ENCODE data around the gene MVK.

MVK gene

GRCh38 chr12:109547286-109547685 lies 26.3 kb upstream of the MVK start:
- no peak for DNase-seq

DNA sequence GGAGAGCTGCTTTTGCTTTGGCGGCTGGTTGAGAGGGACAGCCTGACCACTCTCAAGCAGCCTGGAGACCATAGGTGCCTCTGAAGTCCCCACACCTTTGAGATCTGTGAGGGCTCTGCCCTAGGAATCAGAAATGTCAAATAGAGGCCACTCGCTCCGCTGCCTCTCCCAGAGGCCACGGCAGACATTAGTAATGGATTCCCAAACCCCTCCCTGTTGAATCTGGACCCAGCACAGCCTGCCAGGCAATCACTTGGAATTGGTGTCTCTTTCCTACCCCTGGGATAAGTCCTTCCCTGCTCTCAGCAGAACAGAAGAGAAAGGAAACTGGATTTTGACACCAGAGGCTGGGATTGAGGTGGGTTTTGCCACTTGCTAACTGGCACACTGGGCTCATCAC lies 25.3 kb upstream of the MVK start:
- no peak for DNase-seq

GRCh38 chr12:109549613-109550270 lies 23.9 kb upstream of the MVK start:
- DNase-seq: no peak

GRCh38 chr12:109550281-109550680 lies 23.3 kb upstream of the MVK start:
- DNase-seq: no peak

DNA sequence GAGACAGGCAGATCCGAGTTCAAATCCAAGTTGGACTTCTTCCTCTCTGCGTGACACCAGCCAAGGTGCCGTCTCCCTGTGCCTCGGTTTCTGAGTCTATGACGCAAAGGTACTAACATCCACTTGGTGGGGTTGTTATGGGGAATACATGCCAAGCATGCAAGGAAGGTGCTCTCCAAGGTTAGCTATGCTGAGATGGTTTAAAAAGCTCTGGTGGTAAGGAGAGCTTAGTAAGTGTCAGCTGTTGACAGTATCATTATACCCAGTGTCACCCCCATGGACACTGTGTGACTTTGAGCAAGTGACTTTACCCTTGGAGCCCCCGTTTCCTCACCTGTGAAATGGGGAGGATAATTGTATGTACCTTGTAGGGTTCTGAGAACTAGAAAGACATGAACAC lies 22.5 kb upstream of the MVK start:
- DNase-seq: no peak

GRCh38 chr12:109552971-109553370 lies 20.6 kb upstream of the MVK start:
- no peak for DNase-seq

- DNase-seq: no peak
Observed at GRCh38 chr12:109553483-109553882, 20.1 kb upstream of the MVK start.

- no peak for DNase-seq
Observed at GRCh38 chr12:109553906-109554500, 19.6 kb upstream of the MVK start.

DNA sequence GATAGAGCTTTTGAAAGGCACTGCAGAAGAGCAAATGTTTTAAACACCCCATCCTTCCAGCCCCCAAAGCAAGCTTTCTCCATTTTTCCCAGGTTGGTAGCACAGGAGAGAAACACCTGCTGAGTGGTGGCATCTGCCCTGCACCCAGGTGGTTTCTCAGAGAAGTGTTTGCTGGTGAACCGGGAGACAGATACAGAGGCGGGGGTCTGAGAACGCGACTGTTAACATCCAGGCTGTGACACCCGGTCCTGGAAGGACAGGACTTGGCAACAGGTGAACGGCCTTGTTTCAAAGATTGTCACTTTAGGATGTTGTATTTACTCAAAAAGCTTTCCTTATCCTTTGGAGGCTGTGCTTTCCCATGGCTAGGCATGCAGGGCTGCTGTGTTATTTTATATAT lies 18.8 kb upstream of the MVK start:
- no peak for DNase-seq

- DNase-seq: no peak
Observed at GRCh38 chr12:109555431-109556315, 17.9 kb upstream of the MVK start.

DNA sequence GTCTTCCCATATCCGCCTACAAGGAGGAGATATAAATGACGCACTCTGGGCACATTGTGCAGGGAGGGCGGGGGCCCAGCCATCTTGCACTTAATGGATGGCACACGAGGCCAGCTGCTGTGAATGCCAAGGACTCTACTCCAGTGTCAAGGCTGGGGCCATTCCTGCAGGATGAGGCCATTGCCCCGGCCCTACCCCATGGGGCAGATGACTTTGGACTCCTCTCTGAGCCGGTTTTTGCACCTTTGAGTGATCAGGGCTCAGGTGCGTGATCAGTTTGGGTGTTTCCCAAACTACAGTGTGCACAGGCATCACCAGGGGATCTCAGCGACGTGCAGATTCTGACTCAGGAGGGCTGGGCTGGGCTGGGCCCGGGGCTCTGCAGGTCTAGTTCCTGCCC lies 16.4 kb upstream of the MVK start:
- no peak for DNase-seq

- no peak for DNase-seq
Observed at GRCh38 chr12:109557805-109558204, 15.8 kb upstream of the MVK start.

GRCh38 chr12:109558374-109559199 lies 15.0 kb upstream of the MVK start:
- DNase-seq: no peak

GRCh38 chr12:109559200-109559505 lies 14.4 kb upstream of the MVK start:
- DNase-seq: no peak

DNA sequence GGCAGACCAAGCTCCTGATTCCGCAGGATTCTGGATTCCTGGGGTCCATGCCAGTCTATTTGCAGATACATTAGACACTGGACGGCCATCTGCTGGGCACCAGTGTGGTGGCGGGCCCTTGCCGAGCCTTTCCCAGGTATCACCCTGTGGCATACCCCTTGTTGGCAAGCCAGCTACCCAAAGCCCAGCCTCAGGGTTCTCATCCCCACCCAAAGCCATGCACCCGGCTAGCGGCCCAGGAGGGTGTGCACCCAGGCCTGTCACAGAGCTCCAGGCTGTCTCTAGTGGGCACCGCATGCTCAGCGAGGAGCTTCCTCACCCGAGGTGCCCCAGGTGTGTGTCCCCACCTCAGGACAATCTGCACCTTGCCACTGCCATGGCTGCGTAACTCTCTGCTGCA lies 14.0 kb upstream of the MVK start:
- DNase-seq: no peak

DNA sequence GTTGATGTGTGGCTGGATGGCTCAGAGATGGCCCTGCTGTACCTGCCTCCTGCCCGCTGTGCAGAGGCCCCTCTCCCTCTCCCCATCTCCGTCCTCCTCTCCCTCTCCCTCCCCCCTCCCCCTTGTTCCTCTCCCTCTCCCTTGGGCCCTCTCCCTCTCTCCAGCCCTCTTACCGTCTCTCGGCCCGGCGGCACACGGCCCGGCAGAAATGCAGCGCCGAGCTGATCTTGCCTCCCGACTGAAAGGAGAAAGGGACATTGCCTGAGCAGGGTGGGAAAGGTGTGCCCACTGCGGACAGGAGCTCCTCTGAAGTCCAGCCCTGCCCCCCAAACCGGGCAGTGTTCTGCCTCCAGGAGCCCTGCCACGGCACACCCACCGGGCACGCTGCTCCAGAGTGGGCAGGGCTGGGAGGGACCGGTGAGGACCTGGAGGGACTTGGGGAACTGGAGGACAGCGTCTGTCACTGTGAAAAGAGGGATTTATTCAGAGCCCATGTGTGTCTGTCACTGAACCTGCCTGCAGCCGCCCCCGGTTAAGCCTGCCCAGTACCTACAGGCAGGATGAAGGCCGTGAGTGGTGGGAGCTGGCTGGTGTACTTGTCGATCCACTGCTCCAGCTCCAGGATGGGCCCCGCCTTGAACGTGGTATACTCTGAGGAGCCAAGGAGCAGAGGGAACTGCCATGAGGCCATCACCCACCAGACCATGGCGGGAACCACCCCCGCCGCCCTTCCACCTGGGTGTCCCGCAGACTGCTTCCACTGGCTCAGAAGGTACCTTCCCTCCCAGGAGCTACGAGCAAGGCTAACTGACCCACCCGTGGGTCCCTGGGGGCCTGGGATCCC lies 12.5 kb upstream of the MVK start:
- no peak for DNase-seq

- DNase-seq: no peak
Observed at GRCh38 chr12:109561711-109562030, 11.9 kb upstream of the MVK start.

GRCh38 chr12:109562871-109563270 lies 10.7 kb upstream of the MVK start:
- no peak for DNase-seq

DNA sequence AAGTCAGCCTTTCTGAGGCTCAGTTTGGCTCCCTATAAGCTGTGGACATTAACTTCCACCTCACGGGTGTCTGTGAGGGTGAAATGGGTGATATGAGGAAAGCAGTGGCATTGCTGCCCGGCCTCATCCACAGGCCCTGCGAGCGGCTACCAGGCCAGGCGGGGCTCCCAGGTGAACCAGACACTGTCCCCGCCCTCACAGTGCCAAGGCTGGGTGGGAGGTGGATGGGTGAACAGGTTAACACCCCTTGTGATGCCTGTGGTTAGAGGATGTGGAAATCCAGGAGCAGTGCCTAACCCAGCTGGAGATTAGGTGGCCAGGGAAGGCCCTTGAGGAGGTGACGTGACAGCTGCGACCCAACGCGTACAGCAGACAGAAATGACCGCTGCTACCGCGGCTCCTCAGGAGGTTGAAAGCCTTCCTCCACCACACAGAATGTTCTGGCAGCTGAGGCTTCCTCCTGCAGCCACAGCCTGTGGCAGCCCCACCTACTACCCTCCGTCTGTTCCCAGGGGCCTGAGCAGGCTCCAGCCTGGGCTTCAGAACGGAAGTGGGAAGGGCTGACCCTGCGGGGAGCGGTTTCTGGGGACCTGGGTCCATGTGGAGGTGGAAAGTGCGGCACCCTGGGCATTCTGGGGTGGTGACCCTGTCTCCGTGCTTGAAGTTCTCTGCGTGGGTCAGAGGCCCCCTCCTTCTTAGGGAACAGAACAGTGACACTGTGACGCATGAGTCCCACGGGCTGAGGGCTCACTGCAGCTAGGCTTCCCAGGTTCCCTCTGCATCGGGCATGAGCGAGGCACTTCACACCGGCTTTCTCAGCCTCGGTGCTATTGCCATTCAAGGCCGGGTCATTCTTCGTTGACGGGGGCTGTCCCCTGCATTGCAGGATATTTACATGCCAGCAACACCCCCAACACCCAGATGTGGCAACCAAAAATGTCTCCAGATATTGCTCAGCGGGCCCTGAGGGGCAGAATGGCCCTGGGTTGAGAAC lies 10.0 kb upstream of the MVK start:
- no peak for DNase-seq

- DNase-seq: no peak
Observed at GRCh38 chr12:109566424-109566823, 7.2 kb upstream of the MVK start.

GRCh38 chr12:109567296-109567695 lies 6.3 kb upstream of the MVK start:
- DNase-seq: no peak
